Right lobe of liver (tissue), 6 donors: Measurements from ENCODE around the gene KAT6B. TPM values are rescaled to one million over a fixed set of nuclear protein-coding genes. Genes with fewer than 3 reads are reported as not detected.

Experiments
- ATAC-seq, 4 donors: fragments of 200-7000 bp; cut with Tn5 transposase; one replicate each; pipeline ENCODE4 v1.9.1; 2020; ENCODE audit warnings: mild to moderate bottlenecking in 4 of 4, moderate library complexity in 4 of 4
- DNase-seq, 3 donors: peaks; one replicate each; pipeline ENCODE4 v3.0.0-alpha.2; 2020
- H3K27ac ChIP-seq, 3 donors: fragments of 200-600 bp; one replicate each; pipeline ENCODE4 v1.8.0; 2022
- H3K27me3 ChIP-seq, 2 donors: fragments of 200-600 bp; one replicate each; pipeline ENCODE4 v1.8.0; 2022
- H3K36me3 ChIP-seq, 4 donors: fragments of 200-600 bp; sonication (generic) in 1 of 4; one replicate each; pipeline versions ENCODE4 v1.5.1 to v1.8.0; 2017 to 2022; ENCODE audit warnings: control low read depth in 1 of 4
- H3K4me1 ChIP-seq, 4 donors: fragments of 200-600 bp; sonication (generic) in 1 of 4; one replicate each; pipeline versions ENCODE4 v1.5.1 to v1.8.0; 2017 to 2022; ENCODE audit warnings: control low read depth in 1 of 4
- H3K4me3 ChIP-seq, 3 donors: fragments of 200-600 bp; one replicate each; pipeline ENCODE4 v1.8.0; 2022
- H3K9me3 ChIP-seq, 4 donors: fragments of 200-600 bp; sonication (generic) in 1 of 4; one replicate each; pipeline versions ENCODE4 v1.5.1 to v1.8.0; 2017 to 2022; ENCODE audit warnings: control low read depth in 1 of 4
- POLR2A ChIP-seq: fragments of 450-650 bp; IDR thresholded peaks from one replicate; pipeline ENCODE4 v1.6.1; 2017; ENCODE audit warnings: antibody characterized with exemption, mild to moderate bottlenecking
- WGBS: methylation state at CpG from one replicate; pipeline ENCODE4 v1.1.6; 2018; ENCODE audit warnings: low coverage, low lambda C conversion rate; ENCODE audit not compliant: insufficient coverage; ENCODE audit errors: missing lambda C conversion rate; 5-methylcytosine and 5-hydroxymethylcytosine counted together
- intact Hi-C, 2 donors: fragments of 100-400 bp; cut with DNase I; formaldehyde crosslinking; loops; one replicate each; pipeline versions ENCODE4 v1.11.2 to v1.14.1; 2022
- total RNA-seq, 6 experiments: library from RNA; depleted of rRNA in 2 of 6; stranded (reverse); fragments of >200 nt in 2 of 6; fragmentation: NEBNext Ultra II Directional in 3 of 6; extraction: Animal tissue kit (Norgen Biotek cat#: 25700) in 3 of 6; gene quantifications; one replicate each; pipeline versions ENCODE4 v1.1.0 to v1.2.4, GENCODE V29; 2016 to 2023
- TF ChIP-seq, protein P1 (sequence below), 4 donors: fragments of 200-600 bp in 3 of 4; fragments of 450-650 bp in 1 of 4; IDR thresholded peaks; one replicate each; pipeline versions ENCODE4 v1.5.1 to v1.8.0; 2016 to 2022; ENCODE audit warnings: antibody characterized with exemption in 4 of 4, mild to moderate bottlenecking in 2 of 4
- donor health status: DM: no; HTN: yes; CAD: no.
- donor health status: DM: no; HTN: no; CAD: no.
- donor health status: DM: no; HTN: no; CAD: no.
- donor health status: DM: no; HTN: yes; CAD: no.
- donor health status: DM: no; HTN: yes; CAD: no.

Gene KAT6B
- total RNA-seq, 6 experiments from 2014 or later, result 9.2 to 17.1 (median 10.3) TPM

DNA sequence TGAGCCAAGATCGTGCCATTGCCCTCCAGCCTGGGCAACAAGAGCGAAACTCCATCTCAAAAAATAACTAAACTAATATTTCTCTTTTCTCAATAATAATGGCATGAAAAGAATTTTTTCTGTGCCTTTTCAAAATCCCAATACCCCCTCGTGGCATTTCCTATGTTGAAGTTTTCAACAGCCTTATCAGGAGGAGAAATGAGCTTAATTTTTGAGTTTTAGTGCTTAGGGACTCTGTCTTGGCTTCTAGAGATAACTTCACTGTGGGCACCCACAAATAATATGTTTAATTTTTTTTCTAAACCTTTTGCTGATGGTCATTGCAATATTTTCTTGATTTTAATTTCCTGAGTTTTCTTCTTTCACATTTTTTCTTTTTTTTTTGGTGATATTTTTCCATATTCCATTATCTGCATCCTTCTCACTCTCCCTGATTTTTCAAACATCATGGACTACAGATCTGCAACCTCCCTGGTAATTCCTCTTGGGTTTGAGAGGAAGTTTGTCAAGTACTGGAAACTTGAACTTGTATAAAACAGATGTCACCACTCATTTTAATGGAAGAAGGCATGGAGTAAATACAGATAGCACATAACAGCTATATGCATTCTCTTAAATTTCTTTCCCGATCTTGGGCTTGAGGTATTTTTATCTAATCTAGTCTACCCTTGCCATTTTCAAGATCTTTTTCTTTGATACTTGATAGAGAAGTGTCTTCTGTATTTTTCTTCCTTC, 84.0 kb downstream of the KAT6B start:
- intact Hi-C loops, result no loop called here
- TF ChIP-seq POLR2A, result no peak
- TF ChIP-seq, protein P1, sequence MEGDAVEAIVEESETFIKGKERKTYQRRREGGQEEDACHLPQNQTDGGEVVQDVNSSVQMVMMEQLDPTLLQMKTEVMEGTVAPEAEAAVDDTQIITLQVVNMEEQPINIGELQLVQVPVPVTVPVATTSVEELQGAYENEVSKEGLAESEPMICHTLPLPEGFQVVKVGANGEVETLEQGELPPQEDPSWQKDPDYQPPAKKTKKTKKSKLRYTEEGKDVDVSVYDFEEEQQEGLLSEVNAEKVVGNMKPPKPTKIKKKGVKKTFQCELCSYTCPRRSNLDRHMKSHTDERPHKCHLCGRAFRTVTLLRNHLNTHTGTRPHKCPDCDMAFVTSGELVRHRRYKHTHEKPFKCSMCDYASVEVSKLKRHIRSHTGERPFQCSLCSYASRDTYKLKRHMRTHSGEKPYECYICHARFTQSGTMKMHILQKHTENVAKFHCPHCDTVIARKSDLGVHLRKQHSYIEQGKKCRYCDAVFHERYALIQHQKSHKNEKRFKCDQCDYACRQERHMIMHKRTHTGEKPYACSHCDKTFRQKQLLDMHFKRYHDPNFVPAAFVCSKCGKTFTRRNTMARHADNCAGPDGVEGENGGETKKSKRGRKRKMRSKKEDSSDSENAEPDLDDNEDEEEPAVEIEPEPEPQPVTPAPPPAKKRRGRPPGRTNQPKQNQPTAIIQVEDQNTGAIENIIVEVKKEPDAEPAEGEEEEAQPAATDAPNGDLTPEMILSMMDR (IDR thresholded peaks at IDR 0.05), result no peak
- Histone ChIP-seq H3K4me3 (no peak overlapping the region), H3K27ac (no peak overlapping the region), H3K4me1 (peaks cover 0 to 7% (median 0%) of the 10 kb centered on the region in 4 donors), H3K36me3 (no peaks in the 10 kb centered on the region), H3K27me3 (no peaks in the 10 kb centered on the region), H3K9me3 (no peaks in the 10 kb centered on the region)
- DNase-seq (no peak), ATAC-seq (no peak)
- WGBS, result 85% methylated on average over 4 of the region's 4 CpGs

- ATAC-seq (no peak), DNase-seq (no peak)
- no peak for TF ChIP-seq POLR2A
- TF ChIP-seq, protein P1 (IDR thresholded peaks at IDR 0.05), result no peak
- Histone ChIP-seq H3K4me1 (peaks cover 0 to 7% (median 0%) of the 10 kb centered on the region in 4 donors), H3K27ac (no peak overlapping the region), H3K9me3 (no peaks in the 10 kb centered on the region), H3K4me3 (no peak overlapping the region), H3K27me3 (no peaks in the 10 kb centered on the region), H3K36me3 (no peaks in the 10 kb centered on the region)
- intact Hi-C loops, result no loop called here
- 92% methylated on average over 2 of the region's 2 CpGs for WGBS
Observed at GRCh38 chr10:74910976-74911350, 84.6 kb downstream of the KAT6B start.

DNA sequence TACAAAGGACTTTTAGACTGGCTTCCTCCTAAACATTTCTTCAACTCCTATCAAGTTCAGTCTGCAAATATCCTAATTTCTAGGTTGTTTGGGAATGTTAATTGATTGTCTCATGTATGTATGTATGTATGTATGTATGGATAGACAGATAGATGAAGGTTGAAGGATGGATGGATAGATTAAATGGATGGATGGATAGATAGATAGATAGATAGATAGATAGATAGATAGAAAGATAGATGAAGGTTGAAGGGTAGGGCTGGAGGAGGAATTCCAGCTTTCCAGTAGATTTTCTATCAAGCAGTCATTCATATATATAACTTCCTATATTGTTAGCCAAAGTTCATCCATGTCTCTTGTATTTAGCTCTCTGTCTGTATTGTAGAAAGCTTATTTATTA, 85.8 kb downstream of the KAT6B start:
- no peak for DNase-seq
- Histone ChIP-seq H3K27me3 (no peaks in the 10 kb centered on the region), H3K4me1 (peaks cover 0 to 7% (median 0%) of the 10 kb centered on the region in 4 donors), H3K4me3 (no peak overlapping the region), H3K9me3 (no peaks in the 10 kb centered on the region), H3K36me3 (no peaks in the 10 kb centered on the region), H3K27ac (no peak overlapping the region)
- intact Hi-C loops, result no loop called here
- no peak for ATAC-seq
- TF ChIP-seq, protein P1 (IDR thresholded peaks at IDR 0.05), result no peak
- TF ChIP-seq POLR2A, result no peak

DNA sequence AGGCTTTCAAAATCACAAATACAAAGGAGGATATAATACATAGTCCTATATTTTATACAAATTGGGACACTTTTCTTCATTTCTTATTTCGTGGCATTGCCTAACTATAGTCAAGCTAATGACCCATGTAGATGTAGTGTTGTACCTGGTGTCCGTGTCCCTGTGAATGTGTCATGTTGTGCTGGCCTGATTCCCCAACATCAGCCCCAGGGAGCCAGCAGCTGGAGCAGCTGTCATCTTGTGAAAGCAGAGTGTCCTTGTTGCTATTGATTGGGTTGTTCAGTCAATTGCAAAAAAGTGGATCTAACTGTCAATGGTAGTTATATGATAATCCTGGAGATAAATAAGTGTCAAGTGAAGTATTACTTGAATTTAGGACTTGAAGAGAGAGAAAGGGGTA, 86.3 kb downstream of the KAT6B start:
- TF ChIP-seq, protein P1 (IDR thresholded peaks at IDR 0.05), result no peak
- no peak for TF ChIP-seq POLR2A
- Histone ChIP-seq H3K9me3 (no peaks in the 10 kb centered on the region), H3K4me3 (no peak overlapping the region), H3K36me3 (no peaks in the 10 kb centered on the region), H3K27ac (no peak overlapping the region), H3K4me1 (peaks cover 0 to 7% (median 0%) of the 10 kb centered on the region in 4 donors), H3K27me3 (no peaks in the 10 kb centered on the region)
- ATAC-seq (peak; percentile 27 to 53 (median 44)), DNase-seq (no peak)
- WGBS, result 63% methylated on average over 2 of the region's 2 CpGs
- intact Hi-C loops, result no loop called here
